OCI-LY1 (cell line): ENCODE data around the gene DOLPP1.

ENCODE experiments used
- H2AFZ ChIP-seq: fragments of 200-600 bp; sonication (generic), shearing (Covaris generic); 2 replicates; pipeline ENCODE4 v1.6.0; 2014; ENCODE audit warnings: antibody characterized with exemption, mild to moderate bottlenecking, low read length
- H3F3A ChIP-seq: fragments of 200-600 bp; sonication (generic), shearing (Covaris generic); 2 replicates; pipeline ENCODE4 v1.6.0; 2014; ENCODE audit warnings: mild to moderate bottlenecking, antibody characterized with exemption, low read length, moderate library complexity; ENCODE audit not compliant: insufficient read depth
- H3K27ac ChIP-seq: fragments of 200-600 bp; sonication (generic); 2 replicates; pipeline ENCODE4 v1.5.1; 2014; ENCODE audit warnings: low read length, mixed run types, mild to moderate bottlenecking, low read depth; ENCODE audit not compliant: poor library complexity, severe bottlenecking
- H3K27me3 ChIP-seq: fragments of 200-600 bp; sonication (generic); 2 replicates; pipeline ENCODE4 v1.6.0; 2014; ENCODE audit warnings: antibody characterized with exemption, mild to moderate bottlenecking, low read length, moderate library complexity; ENCODE audit not compliant: insufficient read depth
- H3K36me3 ChIP-seq: fragments of 200-600 bp; sonication (generic); 2 replicates; pipeline ENCODE4 v1.6.1; 2014; ENCODE audit warnings: mild to moderate bottlenecking, antibody characterized with exemption, low read length, moderate library complexity, mixed read lengths; ENCODE audit not compliant: insufficient read depth
- H3K4me1 ChIP-seq: fragments of 200-600 bp; sonication (generic); 2 replicates; pipeline ENCODE4 v1.5.1; 2014; ENCODE audit warnings: mild to moderate bottlenecking, low read length, moderate library complexity; ENCODE audit not compliant: insufficient read depth, severe bottlenecking
- H3K4me2 ChIP-seq: fragments of 200-600 bp; sonication (generic), shearing (Covaris generic); 2 replicates; pipeline ENCODE4 v1.6.1; 2014; ENCODE audit warnings: low read length
- H3K4me3 ChIP-seq: fragments of 200-600 bp; sonication (generic); 2 replicates; pipeline ENCODE4 v1.5.1; 2014; ENCODE audit warnings: low read length, low read depth, mild to moderate bottlenecking, mixed read lengths; ENCODE audit not compliant: poor library complexity, severe bottlenecking
- H3K79me2 ChIP-seq: fragments of 200-600 bp; shearing (Covaris generic); 2 replicates; pipeline ENCODE4 v1.6.1; 2016; ENCODE audit warnings: mixed run types, low read length, mixed read lengths; ENCODE audit not compliant: insufficient read depth
- H3K9ac ChIP-seq: fragments of 200-600 bp; sonication (generic), shearing (Covaris generic); 2 replicates; pipeline ENCODE4 v1.6.1; 2014; ENCODE audit warnings: mild to moderate bottlenecking, low read length, mixed read lengths
- H3K9me2 ChIP-seq: fragments of 200-600 bp; sonication (generic), shearing (Covaris generic); 2 replicates; pipeline ENCODE4 v1.6.1; 2014; ENCODE audit warnings: low read depth, mild to moderate bottlenecking, low read length, mixed read lengths
- H3K9me3 ChIP-seq: fragments of 200-600 bp; shearing (Covaris generic); 2 replicates; pipeline ENCODE4 v1.6.1; 2014; ENCODE audit warnings: low read length, mixed read lengths
- H4K20me1 ChIP-seq: fragments of 200-600 bp; sonication (generic), shearing (Covaris generic); 2 replicates; pipeline ENCODE4 v1.6.0; 2016; ENCODE audit warnings: mild to moderate bottlenecking, low read length; ENCODE audit not compliant: insufficient read depth
- CTCF ChIP-seq: fragments of 200-600 bp; sonication (generic), shearing (Covaris generic); IDR thresholded peaks from 2 replicates; pipeline ENCODE4 v1.5.1; 2017; ENCODE audit warnings: mild to moderate bottlenecking, antibody characterized with exemption, low read length, moderate library complexity, mixed read lengths
- EZH2 ChIP-seq: fragments of 200-600 bp; sonication (generic), shearing (Covaris generic); IDR thresholded peaks from 2 replicates; pipeline ENCODE4 v1.8.0; 2017; ENCODE audit warnings: borderline replicate concordance, mixed run types, mild to moderate bottlenecking, antibody characterized with exemption, low read length, moderate library complexity, mixed read lengths

The DOLPP1 gene

GRCh38 chr9:129080601-129081387, at the start of gene DOLPP1:
TSS of gene DOLPP1 (plus strand) at chr9:129081111. CDS start at chr9:129081132, 21 bp downstream.
- Histone ChIP-seq H3K9me3 (no peaks in the 10 kb centered on the region), H4K20me1 (no peaks in the 10 kb centered on the region), H3K79me2 (peaks cover 8% of the 10 kb centered on the region), H3K9me2 (no peaks in the 10 kb centered on the region), H3K36me3 (peaks cover 10% of the 10 kb centered on the region), H3K9ac (peak within 1 kb of the TSS; percentile 83), H3K27ac (no peak within 1 kb of the TSS), H3K4me3 (peak within 1 kb of the TSS; percentile 76), H3F3A (no peaks in the 10 kb centered on the region), H3K4me1 (peaks cover 27% of the 10 kb centered on the region), H3K27me3 (no peaks in the 10 kb centered on the region), H3K4me2 (peak within 1 kb of the TSS; percentile 96), H2AFZ (no peak within 1 kb of the TSS)
- TF ChIP-seq EZH2 (no peak), CTCF (no peak)

- Histone ChIP-seq H3K4me2 (no peak overlapping the region), H3K9me2 (no peaks in the 10 kb centered on the region), H3K4me3 (no peak overlapping the region), H3K27ac (no peak overlapping the region), H3K4me1 (peaks cover 25% of the 10 kb centered on the region), H3F3A (no peaks in the 10 kb centered on the region), H3K9ac (no peak overlapping the region), H4K20me1 (no peaks in the 10 kb centered on the region), H3K36me3 (no peaks in the 10 kb centered on the region), H2AFZ (no peak overlapping the region), H3K79me2 (peaks cover 11% of the 10 kb centered on the region; the same call in 1 of the 2 replicates), H3K9me3 (no peaks in the 10 kb centered on the region), H3K27me3 (no peaks in the 10 kb centered on the region)
- no peak for TF ChIP-seq EZH2
- no peak for TF ChIP-seq CTCF
Observed at GRCh38 chr9:129031514-129031913, 49.4 kb upstream of the DOLPP1 start.

- H3K27ac ChIP-seq: no peak overlapping the region
- H3K9me3 ChIP-seq: no peaks in the 10 kb centered on the region
- no peak overlapping the region for H3K4me2 ChIP-seq
- no peak overlapping the region for H3K4me3 ChIP-seq
- H3K27me3 ChIP-seq: no peaks in the 10 kb centered on the region
- no peaks in the 10 kb centered on the region for H4K20me1 ChIP-seq
- no peaks in the 10 kb centered on the region for H3F3A ChIP-seq
- no peak overlapping the region for H3K9ac ChIP-seq
- H2AFZ ChIP-seq: no peak overlapping the region
- TF ChIP-seq CTCF (no peak), EZH2 (no peak)
- no peaks in the 10 kb centered on the region for H3K9me2 ChIP-seq
- H3K36me3 ChIP-seq: no peaks in the 10 kb centered on the region
- H3K4me1 ChIP-seq: peaks cover 21% of the 10 kb centered on the region
- H3K79me2 ChIP-seq: peaks cover 9% of the 10 kb centered on the region
Observed at GRCh38 chr9:129032541-129033159, 48.3 kb upstream of the DOLPP1 start.
